ENCODE measurements around the gene PPP1R12C.

Gene PPP1R12C

GRCh38 chr19:55042688-55043087 lies 74.7 kb downstream of the PPP1R12C start:
- no peak for DNase-seq (ENCODE audit: low read depth)

GRCh38 chr19:55042344-55042678 lies 75.1 kb downstream of the PPP1R12C start:
- no peak for DNase-seq (ENCODE audit: low read depth)

GRCh38 chr19:55041627-55042343 lies 75.7 kb downstream of the PPP1R12C start:
- peak; percentile 26 for DNase-seq (ENCODE audit: low read depth)

- DNase-seq (ENCODE audit: low read depth) = no peak
Measured at GRCh38 chr19:55041244-55041626, 76.2 kb downstream of the PPP1R12C start.
